Peyer's patch (tissue), 4 donors: ENCODE measurements around the gene USP30. TPM values are rescaled to one million over a fixed set of nuclear protein-coding genes. Genes with fewer than 3 reads are reported as not detected.

Experiments
- DNase-seq, 3 donors: peaks; one replicate each; pipeline ENCODE4 v3.0.0-alpha.2; 2017 to 2019
- H3K27ac ChIP-seq, 4 donors: fragments of 200-600 bp; sonication (generic); one replicate each; pipeline ENCODE4 v1.5.1; 2016 to 2019
- H3K27me3 ChIP-seq, 2 donors: fragments of 200-600 bp; sonication (generic); one replicate each; pipeline ENCODE4 v1.5.1; 2019
- H3K36me3 ChIP-seq, 3 donors: fragments of 200-600 bp; sonication (generic); one replicate each; pipeline ENCODE4 v1.5.1; 2016 to 2019
- H3K4me1 ChIP-seq, 4 donors: fragments of 200-600 bp; sonication (generic); one replicate each; pipeline ENCODE4 v1.5.1; 2016 to 2019
- H3K4me3 ChIP-seq, 4 donors: fragments of 200-600 bp; sonication (generic); 1 replicate in 3 of 4; 2 replicates in 1 of 4; pipeline ENCODE4 v1.5.1; 2016 to 2019; ENCODE audit warnings: mild to moderate bottlenecking in 1 of 4
- H3K9me3 ChIP-seq, 4 donors: fragments of 200-600 bp; sonication (generic); one replicate each; pipeline ENCODE4 v1.5.1; 2016 to 2019; ENCODE audit warnings: mild to moderate bottlenecking in 1 of 4
- POLR2A ChIP-seq, 2 donors: fragments of 450-650 bp; IDR thresholded peaks; one replicate each; pipeline ENCODE4 v1.5.1; 2017; ENCODE audit warnings: antibody characterized with exemption in 2 of 2, mild to moderate bottlenecking in 2 of 2, moderate library complexity in 2 of 2
- total RNA-seq, 4 donors: library from RNA; depleted of rRNA; stranded (reverse); fragments of >200 nt; gene quantifications; one replicate each; pipeline ENCODE4 v1.1.0, GENCODE V29; 2016
- TF ChIP-seq, protein P1 (sequence below), 6 experiments: fragments of 450-650 bp in 4 of 6; fragments of 200-600 bp in 2 of 6; sonication (generic) in 1 of 6; IDR thresholded peaks; one replicate each; pipeline ENCODE4 v1.5.1; 2017 to 2019; ENCODE audit warnings: antibody characterized with exemption in 6 of 6, mild to moderate bottlenecking in 3 of 6, moderate library complexity in 1 of 6

USP30 gene
- total RNA-seq, 4 donors from 2014 or later, result 7.4 to 45.4 (median 34.5) TPM

DNA sequence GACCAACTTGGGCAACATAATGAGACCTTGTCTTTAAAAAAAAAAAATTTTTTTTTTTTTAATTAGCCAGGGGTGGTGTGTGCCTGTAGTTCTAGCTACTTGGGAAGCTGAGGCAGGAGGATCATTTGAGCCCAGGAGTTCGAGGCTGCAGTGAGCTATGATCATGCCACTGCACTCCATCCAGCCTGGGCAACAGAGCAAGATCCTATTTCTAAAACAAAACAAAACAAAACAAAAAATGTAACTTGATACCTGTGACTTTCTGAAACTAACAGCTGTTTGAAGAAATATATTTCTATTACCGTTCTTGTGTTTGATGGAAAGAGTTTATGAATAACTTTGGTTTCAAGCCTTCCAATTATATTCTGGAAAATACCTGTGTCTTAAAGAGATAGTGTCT, 62.3 kb downstream of the USP30 start:
- Histone ChIP-seq H3K9me3 (no peaks in the 10 kb centered on the region), H3K4me3 (peak overlapping the region in 1 of 4 donors; percentile 2), H3K36me3 (no peaks in the 10 kb centered on the region), H3K27ac (peak overlapping the region in 3 of 4 donors; percentile 75 to 92 (median 90)), H3K27me3 (no peaks in the 10 kb centered on the region), H3K4me1 (peaks cover 0 to 52% (median 2%) of the 10 kb centered on the region in 4 donors)
- DNase-seq, result no peak
- TF ChIP-seq POLR2A (IDR thresholded peaks at IDR 0.05), result no peak
- TF ChIP-seq, protein P1, sequence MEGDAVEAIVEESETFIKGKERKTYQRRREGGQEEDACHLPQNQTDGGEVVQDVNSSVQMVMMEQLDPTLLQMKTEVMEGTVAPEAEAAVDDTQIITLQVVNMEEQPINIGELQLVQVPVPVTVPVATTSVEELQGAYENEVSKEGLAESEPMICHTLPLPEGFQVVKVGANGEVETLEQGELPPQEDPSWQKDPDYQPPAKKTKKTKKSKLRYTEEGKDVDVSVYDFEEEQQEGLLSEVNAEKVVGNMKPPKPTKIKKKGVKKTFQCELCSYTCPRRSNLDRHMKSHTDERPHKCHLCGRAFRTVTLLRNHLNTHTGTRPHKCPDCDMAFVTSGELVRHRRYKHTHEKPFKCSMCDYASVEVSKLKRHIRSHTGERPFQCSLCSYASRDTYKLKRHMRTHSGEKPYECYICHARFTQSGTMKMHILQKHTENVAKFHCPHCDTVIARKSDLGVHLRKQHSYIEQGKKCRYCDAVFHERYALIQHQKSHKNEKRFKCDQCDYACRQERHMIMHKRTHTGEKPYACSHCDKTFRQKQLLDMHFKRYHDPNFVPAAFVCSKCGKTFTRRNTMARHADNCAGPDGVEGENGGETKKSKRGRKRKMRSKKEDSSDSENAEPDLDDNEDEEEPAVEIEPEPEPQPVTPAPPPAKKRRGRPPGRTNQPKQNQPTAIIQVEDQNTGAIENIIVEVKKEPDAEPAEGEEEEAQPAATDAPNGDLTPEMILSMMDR (IDR thresholded peaks at IDR 0.05), result no peak

- no peaks in the 10 kb centered on the region for H3K9me3 ChIP-seq
- H3K4me1 ChIP-seq, result peaks cover 0 to 49% (median 2%) of the 10 kb centered on the region in 4 donors
- peak in 1 of 3 donors; percentile 51 for DNase-seq
- H3K36me3 ChIP-seq, result no peaks in the 10 kb centered on the region
- TF ChIP-seq POLR2A (IDR thresholded peaks at IDR 0.05), result no peak
- TF ChIP-seq, protein P1 (IDR thresholded peaks at IDR 0.05), result no peak
- peak overlapping the region in 3 of 4 donors; percentile 75 to 92 (median 90) for H3K27ac ChIP-seq
- no peaks in the 10 kb centered on the region for H3K27me3 ChIP-seq
- peak overlapping the region in 2 of 4 donors; percentile 2 to 41 for H3K4me3 ChIP-seq
Observed at GRCh38 chr12:109115404-109115757, 63.0 kb downstream of the USP30 start.

GRCh38 chr12:109115758-109116610, 63.6 kb downstream of the USP30 start, which contains the start of gene ACACB:
Gene ACACB, plus strand, starts transcription at chr12:109116587. Its CDS starts 22,819 bp downstream, at chr12:109139406.
- TF ChIP-seq, protein P1 (IDR thresholded peaks at IDR 0.05), result no peak
- peak; percentile 39 to 72 for TF ChIP-seq POLR2A (IDR thresholded peaks at IDR 0.05)
- no peaks in the 10 kb centered on the region for H3K9me3 ChIP-seq
- peak within 1 kb of the TSS in 3 of 4 donors; percentile 75 to 92 (median 90) for H3K27ac ChIP-seq
- peaks cover 0 to 48% (median 2%) of the 10 kb centered on the region in 4 donors for H3K4me1 ChIP-seq
- peak within 1 kb of the TSS in 2 of 4 donors; percentile 18 to 41 for H3K4me3 ChIP-seq
- no peaks in the 10 kb centered on the region for H3K36me3 ChIP-seq
- H3K27me3 ChIP-seq, result no peaks in the 10 kb centered on the region
- DNase-seq, result peak in 2 of 3 donors; percentile 83 to 85

DNA sequence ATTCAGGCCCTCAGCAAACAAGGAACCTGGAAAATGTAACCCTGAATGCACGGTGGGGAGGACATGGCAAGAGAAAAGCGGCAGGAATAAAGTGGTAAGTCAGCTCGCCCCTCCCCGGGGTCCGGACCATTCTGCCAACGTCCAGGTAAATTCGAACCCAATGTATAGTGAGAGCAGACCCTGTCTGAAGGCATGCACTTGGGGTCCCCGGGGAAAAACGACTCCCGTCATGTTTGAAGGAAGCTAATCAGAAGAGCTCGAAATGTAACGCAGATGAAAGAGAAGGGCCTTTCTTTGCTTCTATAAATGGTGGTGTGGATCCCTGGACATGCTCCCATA, 64.2 kb downstream of the USP30 start:
- TF ChIP-seq, protein P1 (IDR thresholded peaks at IDR 0.05), result no peak
- no peak for TF ChIP-seq POLR2A (IDR thresholded peaks at IDR 0.05)
- Histone ChIP-seq H3K27ac (peak overlapping the region in 3 of 4 donors; percentile 75 to 92 (median 90)), H3K4me1 (peaks cover 0 to 48% (median 2%) of the 10 kb centered on the region in 4 donors), H3K36me3 (peaks cover 0 to 3% (median 0%) of the 10 kb centered on the region in 3 donors), H3K4me3 (peak overlapping the region in 2 of 4 donors; percentile 18 to 27), H3K9me3 (no peaks in the 10 kb centered on the region), H3K27me3 (no peaks in the 10 kb centered on the region)
- peak in 1 of 3 donors; percentile 37 for DNase-seq

- H3K4me3 ChIP-seq, result no peak overlapping the region
- peaks cover 0 to 19% (median under 1%) of the 10 kb centered on the region in 4 donors for H3K4me1 ChIP-seq
- TF ChIP-seq, protein P1 (IDR thresholded peaks at IDR 0.05), result no peak
- TF ChIP-seq POLR2A (IDR thresholded peaks at IDR 0.05), result no peak
- peak in 1 of 3 donors; percentile 14 for DNase-seq
- peaks cover 0 to 3% (median 0%) of the 10 kb centered on the region in 3 donors for H3K36me3 ChIP-seq
- H3K27ac ChIP-seq, result no peak overlapping the region
- H3K27me3 ChIP-seq, result no peaks in the 10 kb centered on the region
- no peaks in the 10 kb centered on the region for H3K9me3 ChIP-seq
Observed at GRCh38 chr12:109120095-109120494, 67.7 kb downstream of the USP30 start.
